Transverse colon (tissue), 4 donors: Measurements from ENCODE around the gene ABHD12.

ENCODE experiments used
- EP300 ChIP-seq: sonication (generic); formaldehyde crosslinking; IDR thresholded peaks from one replicate; pipeline ENCODE4 v1.6.1; 2017; ENCODE audit warnings: antibody characterized with exemption, low read depth
- POLR2A ChIP-seq: fragments of 450-650 bp; IDR thresholded peaks from one replicate; pipeline ENCODE4 v1.6.1; 2016; ENCODE audit warnings: antibody characterized with exemption, mild to moderate bottlenecking, moderate library complexity
- POLR2AphosphoS5 ChIP-seq, 3 donors: sonication (generic); formaldehyde crosslinking; IDR thresholded peaks; one replicate each; pipeline ENCODE4 v1.6.1; 2016; ENCODE audit warnings: antibody characterized with exemption in 3 of 3
- TF ChIP-seq, protein P1 (sequence below), 5 experiments: fragments of 200-600 bp in 3 of 5; fragments of 450-650 bp in 2 of 5; sonication (generic) in 3 of 5; IDR thresholded peaks; 1 replicate in 2 of 5; 2 replicates in 3 of 5; pipeline ENCODE4 v1.5.1; 2016 to 2017; ENCODE audit warnings: antibody characterized with exemption in 5 of 5, inconsistent platforms in 3 of 5, mild to moderate bottlenecking in 2 of 5, moderate library complexity in 1 of 5

DNA sequence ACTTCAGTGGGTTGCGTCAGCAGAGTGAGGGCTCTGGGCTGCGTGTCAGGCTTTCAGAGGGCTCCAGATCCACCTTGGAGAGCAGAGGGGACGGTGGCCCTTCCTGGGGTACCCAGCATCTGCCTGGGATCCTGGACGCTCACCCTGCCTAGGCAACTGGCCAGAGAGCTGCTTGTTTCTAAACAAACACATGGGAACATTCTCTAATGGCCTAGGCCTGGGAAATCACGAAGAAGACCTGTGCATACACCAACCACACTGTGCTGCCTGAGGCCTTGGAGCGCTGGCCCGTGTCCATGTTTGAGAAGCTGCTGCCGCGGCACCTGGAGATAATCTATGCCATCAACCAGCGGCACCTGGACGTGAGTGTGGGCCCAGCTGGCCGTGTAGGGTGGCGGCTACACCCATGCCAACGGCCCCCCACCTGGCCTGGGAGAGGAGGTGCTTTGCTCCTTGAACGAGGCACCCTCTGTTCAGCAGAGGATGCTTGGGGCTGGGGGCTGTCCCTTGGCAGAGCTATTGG lies 110.5 kb downstream of the ABHD12 start:
- no peak for TF ChIP-seq EP300
- no peak for TF ChIP-seq POLR2A
- TF ChIP-seq, protein P1, sequence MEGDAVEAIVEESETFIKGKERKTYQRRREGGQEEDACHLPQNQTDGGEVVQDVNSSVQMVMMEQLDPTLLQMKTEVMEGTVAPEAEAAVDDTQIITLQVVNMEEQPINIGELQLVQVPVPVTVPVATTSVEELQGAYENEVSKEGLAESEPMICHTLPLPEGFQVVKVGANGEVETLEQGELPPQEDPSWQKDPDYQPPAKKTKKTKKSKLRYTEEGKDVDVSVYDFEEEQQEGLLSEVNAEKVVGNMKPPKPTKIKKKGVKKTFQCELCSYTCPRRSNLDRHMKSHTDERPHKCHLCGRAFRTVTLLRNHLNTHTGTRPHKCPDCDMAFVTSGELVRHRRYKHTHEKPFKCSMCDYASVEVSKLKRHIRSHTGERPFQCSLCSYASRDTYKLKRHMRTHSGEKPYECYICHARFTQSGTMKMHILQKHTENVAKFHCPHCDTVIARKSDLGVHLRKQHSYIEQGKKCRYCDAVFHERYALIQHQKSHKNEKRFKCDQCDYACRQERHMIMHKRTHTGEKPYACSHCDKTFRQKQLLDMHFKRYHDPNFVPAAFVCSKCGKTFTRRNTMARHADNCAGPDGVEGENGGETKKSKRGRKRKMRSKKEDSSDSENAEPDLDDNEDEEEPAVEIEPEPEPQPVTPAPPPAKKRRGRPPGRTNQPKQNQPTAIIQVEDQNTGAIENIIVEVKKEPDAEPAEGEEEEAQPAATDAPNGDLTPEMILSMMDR (IDR thresholded peaks at IDR 0.05), result no peak
- TF ChIP-seq POLR2AphosphoS5 (IDR thresholded peaks at IDR 0.05), result peak in 1 of 3 donors; percentile 26
